ENCODE data around the gene PTPN6. TPM values are rescaled to one million over a fixed set of nuclear protein-coding genes. Genes with fewer than 3 reads are reported as not detected.

Gene PTPN6
- total and polyA plus RNA-seq, 2 of the 13 experiments (the other 11 are each of a cell fraction or from before 2014, with no cell fraction given) = 10.5 to 10.6 TPM

GRCh38 chr12:6937481-6938352 lies 13.4 kb upstream of the PTPN6 start (continued):
- TF ChIP-seq EP300 (IDR thresholded peaks at IDR 0.05; ENCODE audit: low read depth in 2 of 2, low read length in 2 of 2) = 0 out of 4 replicates have a peak, but pooled peaks of 1 of the 2 experiments have one; percentile 10
- 0 out of 2 replicates have a peak, but pooled peaks have one; percentile 21 for TF ChIP-seq EP300 (CRISPR knock-in tag; IDR thresholded peaks at IDR 0.05; ENCODE audit: borderline replicate concordance)
- TF ChIP-seq SYNCRIP (IDR thresholded peaks at IDR 0.05; ENCODE audit: insufficient read depth, low read depth, low read length) = no peak
- 0 out of 2 replicates have a peak, but pooled peaks have one; percentile 59 for TF ChIP-seq ZNF264 (CRISPR knock-in tag; IDR thresholded peaks at IDR 0.05)
- peak; percentile 33; the same call in 1 of the 2 replicates for TF ChIP-seq ZNF143 (CRISPR knock-in tag; IDR thresholded peaks at IDR 0.05)
- TF ChIP-seq NFE2L2 (IDR thresholded peaks at IDR 0.05; ENCODE audit: low read length) = no peak
- peak; percentile 53 for TF ChIP-seq ZNF335 (CRISPR knock-in tag; IDR thresholded peaks at IDR 0.05)
- peak; percentile 82; the same call in 1 of the 2 replicates for TF ChIP-seq KAT7 (CRISPR knock-in tag; IDR thresholded peaks at IDR 0.05; ENCODE audit: borderline replicate concordance)
- 0 out of 2 replicates have a peak, but pooled peaks have one; percentile 71 for TF ChIP-seq ZNF773 (CRISPR knock-in tag; IDR thresholded peaks at IDR 0.05; ENCODE audit: borderline replicate concordance)
- 0 out of 2 replicates have a peak, but pooled peaks have one; percentile 41 for TF ChIP-seq ZNF740 (CRISPR knock-in tag; IDR thresholded peaks at IDR 0.05)
- peak; percentile 81 for TF ChIP-seq MED1 (CRISPR knock-in tag; IDR thresholded peaks at IDR 0.05)
- no peak for TF ChIP-seq SATB2 (CRISPR knock-in tag; IDR thresholded peaks at IDR 0.05)
- no peak for TF ChIP-seq SRSF9 (IDR thresholded peaks at IDR 0.05; ENCODE audit: borderline replicate concordance, insufficient read depth, low read depth, low read length, poor library complexity, severe bottlenecking)
- peak; percentile 49; the same call in 1 of the 2 replicates for TF ChIP-seq ZNF782 (CRISPR knock-in tag; IDR thresholded peaks at IDR 0.05; ENCODE audit: borderline replicate concordance)
- peak; percentile 92; the same call in 1 of the 2 replicates for TF ChIP-seq ZBTB25 (CRISPR knock-in tag; IDR thresholded peaks at IDR 0.05)
- no peak for TF ChIP-seq ZNF296 (CRISPR knock-in tag; conservative IDR thresholded peaks at IDR 0.05)
- TF ChIP-seq ZBTB10 (CRISPR knock-in tag; IDR thresholded peaks at IDR 0.05; ENCODE audit: borderline replicate concordance) = no peak
- TF ChIP-seq SCMH1 (CRISPR knock-in tag; IDR thresholded peaks at IDR 0.05; ENCODE audit: borderline replicate concordance) = no peak
- TF ChIP-seq SRSF1 (optimal IDR thresholded peaks at IDR 0.05; ENCODE audit: low read depth, low read length) = peak; percentile 66
- TF ChIP-seq FOSL1 (CRISPR knock-in tag; IDR thresholded peaks at IDR 0.05; ENCODE audit: borderline replicate concordance) = no peak
- no peak; the same call in 1 of the 2 replicates for TF ChIP-seq ZNF589 (CRISPR knock-in tag; conservative IDR thresholded peaks at IDR 0.05)
- TF ChIP-seq ZNF362 (CRISPR knock-in tag; IDR thresholded peaks at IDR 0.05; ENCODE audit: borderline replicate concordance) = peak; percentile 38; the same call in 1 of the 2 replicates
- TF ChIP-seq ZNF678 (CRISPR knock-in tag; IDR thresholded peaks at IDR 0.05) = no peak
- TF ChIP-seq SMAD3 (CRISPR knock-in tag; IDR thresholded peaks at IDR 0.05) = peak; percentile 68; the same call in 1 of the 2 replicates
